H7 (cell line): ENCODE results near the gene AMIGO2. TPM values are rescaled to one million over a fixed set of nuclear protein-coding genes. Genes with fewer than 3 reads are reported as not detected.

Experiments
- DNase-seq: peaks from one replicate; pipeline ENCODE4 v3.0.0; 2012
- H3K27me3 ChIP-seq: 2 replicates; pipeline ENCODE4 v1.6.0; 2011; ENCODE audit warnings: mild to moderate bottlenecking, low read length; ENCODE audit not compliant: control insufficient read depth, insufficient read depth
- H3K36me3 ChIP-seq: replicated peaks from 2 replicates; pipeline ENCODE4 v1.5.1; 2011; ENCODE audit warnings: low read length; ENCODE audit not compliant: control insufficient read depth, insufficient read depth
- H3K4me3 ChIP-seq: 2 replicates; pipeline ENCODE4 v1.5.1; 2011; ENCODE audit warnings: low read depth, mild to moderate bottlenecking, control low read depth, low read length, moderate library complexity; ENCODE audit not compliant: insufficient read depth
- total RNA-seq: library from RNA; depleted of rRNA; stranded (reverse); fragments of >200 nt; shearing (Covaris generic); gene quantifications from 2 replicates; pipeline ENCODE4 v1.2.3, GENCODE V29; 2014

The AMIGO2 gene
- total RNA-seq, 1 experiment from 2014 or later: 15.3 TPM

DNA sequence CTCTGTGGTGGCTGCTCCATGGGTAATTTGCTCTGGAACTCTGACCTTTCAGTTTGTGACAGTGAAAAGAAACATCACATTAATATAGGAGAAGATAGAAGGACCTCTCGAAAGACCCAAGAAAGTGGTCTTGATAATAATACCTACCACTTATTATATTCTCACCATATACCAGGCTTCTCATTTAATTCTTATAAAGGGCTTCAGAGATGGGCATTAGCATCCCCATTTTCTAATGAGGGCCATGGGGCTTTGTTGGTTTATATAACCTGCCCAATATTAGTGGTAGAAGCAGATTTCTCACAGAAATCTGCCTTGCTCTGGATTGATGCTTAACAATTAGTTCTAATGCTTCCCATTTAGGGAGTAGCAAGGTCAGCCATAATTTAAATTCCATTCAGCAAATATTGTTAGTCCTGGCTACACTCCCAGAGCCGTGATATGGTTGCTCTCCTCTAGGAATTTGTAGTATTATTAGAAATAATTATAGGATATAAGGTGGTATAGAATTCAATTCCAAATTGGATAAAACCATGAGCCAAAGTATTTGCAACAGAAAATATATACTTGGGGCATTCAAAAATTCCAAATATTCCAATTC lies 7.4 kb upstream of the AMIGO2 start:
- no peaks in the 10 kb centered on the region for H3K36me3 ChIP-seq
- no peaks in the 10 kb centered on the region for H3K27me3 ChIP-seq
- no peak for DNase-seq

GRCh38 chr12:47085815-47086252 lies 6.1 kb upstream of the AMIGO2 start:
- no peak for DNase-seq
- H3K36me3 ChIP-seq: no peaks in the 10 kb centered on the region
- H3K4me3 ChIP-seq: no peak overlapping the region
- H3K27me3 ChIP-seq: no peaks in the 10 kb centered on the region

More for the DNA sequence above, 7.4 kb upstream of the AMIGO2 start:
- H3K4me3 ChIP-seq: no peak overlapping the region

- H3K4me3 ChIP-seq: no peak overlapping the region
- no peak for DNase-seq
- peaks cover under 1% of the 10 kb centered on the region; the same call in 1 of the 2 replicates for H3K27me3 ChIP-seq
- no peaks in the 10 kb centered on the region for H3K36me3 ChIP-seq
These were observed 4.4 kb upstream of the AMIGO2 start for GRCh38 chr12:47084172-47084571.

DNA sequence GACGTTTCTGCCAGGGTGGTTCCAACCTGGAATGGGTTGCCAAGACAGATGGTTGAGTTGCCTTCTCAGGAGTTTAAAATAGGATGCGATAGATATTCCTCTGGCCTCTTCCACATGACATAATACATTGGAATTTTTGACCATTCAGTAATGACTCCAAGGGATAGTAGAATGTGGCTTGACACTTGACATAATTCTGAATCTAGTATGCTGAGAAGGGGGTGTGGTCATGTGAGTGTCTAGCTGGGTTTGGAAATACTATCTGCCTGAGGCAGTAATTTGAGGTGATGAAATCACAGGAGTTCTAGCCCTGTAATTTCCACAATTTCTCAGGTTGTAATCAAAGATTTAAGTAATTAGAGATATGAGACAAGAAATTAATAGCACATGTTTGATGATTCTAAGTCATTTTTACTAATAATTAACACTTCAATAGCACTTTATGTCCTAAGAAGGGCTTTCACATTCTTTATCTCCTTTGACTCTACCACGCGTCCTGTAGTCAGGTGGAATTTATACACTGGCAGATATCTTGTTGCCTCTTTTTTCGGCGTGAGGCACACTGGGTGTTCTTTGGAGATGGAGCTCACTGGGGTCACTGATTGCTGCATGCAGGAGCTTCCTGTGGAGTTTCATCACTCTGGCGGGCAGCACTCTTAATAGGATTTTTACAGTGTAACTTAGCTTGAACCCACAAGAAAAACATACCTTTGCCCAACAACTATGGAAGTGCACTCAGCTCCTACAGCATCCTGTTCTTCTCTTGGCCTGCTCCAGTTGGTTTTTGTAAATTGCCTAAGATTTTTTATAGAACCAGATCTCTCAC lies 3.2 kb upstream of the AMIGO2 start:
- Histone ChIP-seq H3K36me3 (no peaks in the 10 kb centered on the region), H3K27me3 (peaks cover 2% of the 10 kb centered on the region; the same call in 1 of the 2 replicates), H3K4me3 (no peak overlapping the region)
- no peak for DNase-seq

DNA sequence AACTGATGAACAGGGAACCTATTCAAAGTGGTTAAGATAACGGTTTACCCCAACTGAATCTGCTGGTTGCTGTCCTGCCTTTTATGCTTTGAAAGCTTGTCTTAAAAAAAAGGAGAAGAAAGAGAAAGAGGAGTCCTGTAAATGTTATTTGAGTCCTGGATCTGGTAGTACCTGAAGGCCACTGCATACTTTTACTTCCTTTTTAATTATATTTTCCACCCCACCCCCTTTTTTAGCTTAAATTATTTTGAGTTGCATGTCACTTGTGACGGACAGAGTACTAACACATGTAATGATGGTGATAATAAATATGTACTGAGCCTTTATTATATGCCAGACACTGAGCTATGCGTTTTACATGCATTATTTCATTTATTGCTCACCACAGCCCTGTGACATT lies 2.5 kb upstream of the AMIGO2 start:
- no peak for DNase-seq
- peaks cover 2% of the 10 kb centered on the region; the same call in 1 of the 2 replicates for H3K27me3 ChIP-seq
- no peaks in the 10 kb centered on the region for H3K36me3 ChIP-seq
- H3K4me3 ChIP-seq: no peak overlapping the region

DNA sequence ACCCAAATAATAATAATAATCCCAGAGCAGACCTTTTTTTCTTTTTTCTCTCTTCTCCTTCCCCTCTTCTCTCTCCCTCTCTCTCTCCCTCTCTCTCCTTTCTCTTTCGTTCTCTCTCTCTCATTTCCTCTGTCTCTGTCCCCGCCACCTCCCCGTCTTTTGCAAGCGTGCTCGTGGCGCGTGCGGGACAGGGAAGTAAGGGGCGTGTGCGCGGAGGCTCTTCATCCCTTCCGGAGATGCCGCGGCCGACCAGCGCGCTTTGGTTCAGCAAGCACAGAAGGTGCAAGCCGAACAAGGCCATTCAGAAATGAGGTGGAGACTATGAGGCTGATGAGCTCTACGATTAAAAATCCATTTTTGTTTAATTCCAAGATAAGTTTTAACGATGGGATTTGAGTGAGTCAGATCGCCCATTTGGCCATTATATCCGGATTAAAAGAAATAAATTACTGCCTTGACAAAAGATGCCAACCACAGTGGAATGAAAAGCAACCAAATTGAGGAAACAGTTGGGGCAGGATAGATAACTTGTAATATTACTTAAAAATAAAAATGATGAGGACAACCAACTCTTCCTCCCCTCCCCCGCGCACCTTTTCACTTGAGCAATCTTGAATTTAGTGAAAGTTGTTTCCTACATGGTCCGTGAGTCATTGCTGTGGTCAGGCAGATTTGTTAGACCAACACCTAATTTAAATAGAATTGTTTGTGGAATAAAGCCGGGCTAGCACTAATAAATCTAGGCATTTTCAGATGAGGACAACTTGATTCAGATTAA lies 1.2 kb upstream of the AMIGO2 start:
- H3K36me3 ChIP-seq: no peaks in the 10 kb centered on the region
- peak; percentile 42 for DNase-seq
- H3K27me3 ChIP-seq: peaks cover 2% of the 10 kb centered on the region; the same call in 1 of the 2 replicates
- peak overlapping the region; percentile 59 for H3K4me3 ChIP-seq

GRCh38 chr12:47079981-47080724 lies 394 bp upstream of the AMIGO2 start:
- Histone ChIP-seq H3K27me3 (peaks cover 2% of the 10 kb centered on the region; the same call in 1 of the 2 replicates), H3K4me3 (peak overlapping the region; percentile 59), H3K36me3 (no peaks in the 10 kb centered on the region)
- DNase-seq: peak; percentile 64

DNA sequence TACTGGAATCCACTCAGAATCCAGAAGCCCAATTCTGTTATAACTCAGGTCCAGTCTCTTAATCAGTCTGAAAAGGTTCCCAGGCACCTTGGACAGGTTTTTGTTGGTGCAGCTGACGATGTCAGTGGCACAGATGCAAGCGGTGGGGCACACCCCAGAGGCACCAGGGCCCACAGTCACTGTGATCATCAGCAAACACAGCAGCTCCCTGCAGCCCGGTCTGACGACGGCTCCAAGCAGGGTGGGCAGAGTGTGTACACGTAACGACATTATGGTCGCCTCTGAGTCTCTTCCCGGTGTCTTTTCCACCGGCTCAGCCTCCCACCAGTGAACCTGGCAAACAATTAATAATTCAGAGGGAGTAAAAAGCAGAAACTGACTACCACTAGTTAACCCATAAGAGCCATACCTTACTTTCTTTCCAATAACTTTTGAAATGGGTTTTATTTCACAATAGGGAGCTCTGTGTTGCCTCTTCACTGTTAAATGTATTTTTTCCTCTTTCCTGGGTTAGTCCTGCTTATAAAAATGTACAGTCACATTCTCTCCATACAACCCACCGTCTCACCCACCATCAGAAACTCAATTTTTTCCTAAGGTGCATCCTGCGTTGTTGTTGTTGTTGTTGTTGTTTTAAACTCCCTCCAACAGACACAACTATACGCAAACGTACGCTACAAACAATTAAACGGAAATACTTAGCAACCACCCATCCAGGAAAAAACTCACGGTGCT lies 859 bp downstream of the AMIGO2 start:
- Histone ChIP-seq H3K36me3 (no peaks in the 10 kb centered on the region), H3K27me3 (peaks cover 2% of the 10 kb centered on the region; the same call in 1 of the 2 replicates), H3K4me3 (peak overlapping the region; percentile 59)
- DNase-seq: peak; percentile 22

DNA sequence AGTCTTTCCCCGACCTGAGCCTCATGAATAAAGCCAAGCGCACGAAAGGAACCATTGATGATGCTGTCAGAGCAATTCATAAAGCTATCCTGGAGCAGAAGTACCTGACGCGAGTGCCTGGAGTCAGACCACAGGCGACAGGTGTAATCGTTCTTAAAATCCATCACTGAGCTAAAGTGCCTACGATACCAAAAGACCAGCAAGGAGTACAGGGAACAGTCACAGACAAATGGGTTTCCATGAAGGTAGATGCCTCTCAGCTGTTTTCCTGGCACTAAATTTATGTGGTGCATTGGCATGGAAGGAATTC lies 1.7 kb downstream of the AMIGO2 start:
- Histone ChIP-seq H3K4me3 (no peak overlapping the region; the same call in 1 of the 2 replicates), H3K36me3 (no peaks in the 10 kb centered on the region), H3K27me3 (peaks cover 2% of the 10 kb centered on the region; the same call in 1 of the 2 replicates)
- DNase-seq: no peak

- peaks cover 2% of the 10 kb centered on the region; the same call in 1 of the 2 replicates for H3K27me3 ChIP-seq
- no peaks in the 10 kb centered on the region for H3K36me3 ChIP-seq
- DNase-seq: no peak
- no peak overlapping the region for H3K4me3 ChIP-seq
These were observed 2.3 kb downstream of the AMIGO2 start for GRCh38 chr12:47077206-47078085.

DNA sequence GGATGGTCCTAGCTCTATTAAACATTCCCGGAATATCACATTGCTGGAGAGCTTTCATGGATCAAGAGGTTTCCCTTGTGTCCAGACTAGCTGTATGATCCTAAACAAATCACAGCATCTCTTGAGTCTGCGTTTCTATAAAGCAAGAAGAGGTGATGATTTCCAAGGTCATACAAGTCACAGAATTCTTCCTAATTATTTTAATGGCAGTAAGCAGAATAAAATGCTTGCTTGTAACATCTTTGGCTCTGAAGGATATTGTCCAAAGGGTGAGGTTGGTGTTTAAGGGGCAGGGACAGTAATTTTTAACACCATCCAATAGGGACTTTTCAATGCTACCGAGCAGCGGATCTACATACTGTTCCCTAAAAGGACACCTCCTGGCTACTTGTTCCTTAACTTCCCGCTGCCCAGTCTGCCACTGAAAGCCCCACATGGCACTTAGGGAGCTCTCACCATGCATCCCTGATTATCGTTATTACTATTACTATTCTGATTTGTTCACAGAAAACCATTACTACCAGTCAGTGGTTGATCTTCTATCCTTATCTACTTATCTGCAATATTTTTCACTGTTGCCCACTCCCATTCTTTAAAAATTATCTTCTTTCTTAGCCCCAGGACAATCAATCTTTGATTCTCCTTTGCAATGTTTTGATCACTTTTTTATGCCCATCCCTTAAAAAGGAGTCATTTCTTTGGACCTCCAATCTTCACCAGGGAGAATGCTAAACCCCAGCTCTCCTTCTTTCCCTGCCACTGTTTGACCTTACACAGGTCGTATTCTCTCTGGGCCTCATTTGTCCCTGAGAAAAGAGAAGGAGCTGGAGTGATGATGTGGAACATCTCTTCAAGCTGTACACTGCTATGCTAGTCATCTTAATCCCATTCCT lies 4.3 kb downstream of the AMIGO2 start:
- H3K27me3 ChIP-seq: peaks cover 2% of the 10 kb centered on the region; the same call in 1 of the 2 replicates
- no peak for DNase-seq
- no peaks in the 10 kb centered on the region for H3K36me3 ChIP-seq
- H3K4me3 ChIP-seq: no peak overlapping the region

DNA sequence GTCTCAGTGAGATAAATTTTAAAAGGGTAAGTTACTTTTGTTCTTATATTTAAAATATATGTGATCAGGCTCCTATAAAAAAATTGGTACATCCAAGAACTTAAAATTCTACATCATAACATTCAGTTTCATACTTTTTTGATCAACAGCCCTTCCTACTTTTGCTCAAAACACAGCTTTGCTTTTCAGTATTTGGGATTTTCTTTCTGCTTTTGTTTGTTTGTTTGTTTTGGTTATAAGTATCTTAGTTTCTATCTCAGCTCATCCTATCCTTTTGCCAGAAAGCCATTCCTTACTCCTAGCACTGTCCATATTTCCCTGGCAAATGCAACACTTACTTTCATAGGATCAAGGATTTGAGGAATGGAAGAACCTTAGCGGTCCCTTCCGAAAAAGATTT lies 5.0 kb downstream of the AMIGO2 start:
- no peak overlapping the region for H3K4me3 ChIP-seq
- peaks cover 2% of the 10 kb centered on the region; the same call in 1 of the 2 replicates for H3K27me3 ChIP-seq
- DNase-seq: no peak
- no peaks in the 10 kb centered on the region for H3K36me3 ChIP-seq
